Measurements from ENCODE around the gene TTF2. TPM values are rescaled to one million over a fixed set of nuclear protein-coding genes. Genes with fewer than 3 reads are reported as not detected.

The TTF2 gene
- total RNA-seq (10 to 100 TPM in 6 of 7 donors, 1 to 10 TPM in 1; 8.2 to 14.0 (median 12.5) TPM), polyA plus RNA-seq (1 to 10 TPM; 2.1 to 9.4 TPM)
- long read RNA-seq, donor 1, partial matches to known transcripts, result 5 of 11 reads
- long read RNA-seq, donor 1, other reads (novel, unspliced or antisense), result 6 of 11 reads
- long read RNA-seq, donor 2, full-length matches to known transcripts, result 2 of 7 reads
- long read RNA-seq, donor 2, partial matches to known transcripts, result 5 of 7 reads
- long read RNA-seq, donor 2, other reads (novel, unspliced or antisense), result 0 of 7 reads
- long read RNA-seq, donor 3, full-length matches to known transcripts, result 2 of 7 reads
- long read RNA-seq, donor 3, partial matches to known transcripts, result 0 of 7 reads
- long read RNA-seq, donor 3, other reads (novel, unspliced or antisense), result 5 of 7 reads

DNA sequence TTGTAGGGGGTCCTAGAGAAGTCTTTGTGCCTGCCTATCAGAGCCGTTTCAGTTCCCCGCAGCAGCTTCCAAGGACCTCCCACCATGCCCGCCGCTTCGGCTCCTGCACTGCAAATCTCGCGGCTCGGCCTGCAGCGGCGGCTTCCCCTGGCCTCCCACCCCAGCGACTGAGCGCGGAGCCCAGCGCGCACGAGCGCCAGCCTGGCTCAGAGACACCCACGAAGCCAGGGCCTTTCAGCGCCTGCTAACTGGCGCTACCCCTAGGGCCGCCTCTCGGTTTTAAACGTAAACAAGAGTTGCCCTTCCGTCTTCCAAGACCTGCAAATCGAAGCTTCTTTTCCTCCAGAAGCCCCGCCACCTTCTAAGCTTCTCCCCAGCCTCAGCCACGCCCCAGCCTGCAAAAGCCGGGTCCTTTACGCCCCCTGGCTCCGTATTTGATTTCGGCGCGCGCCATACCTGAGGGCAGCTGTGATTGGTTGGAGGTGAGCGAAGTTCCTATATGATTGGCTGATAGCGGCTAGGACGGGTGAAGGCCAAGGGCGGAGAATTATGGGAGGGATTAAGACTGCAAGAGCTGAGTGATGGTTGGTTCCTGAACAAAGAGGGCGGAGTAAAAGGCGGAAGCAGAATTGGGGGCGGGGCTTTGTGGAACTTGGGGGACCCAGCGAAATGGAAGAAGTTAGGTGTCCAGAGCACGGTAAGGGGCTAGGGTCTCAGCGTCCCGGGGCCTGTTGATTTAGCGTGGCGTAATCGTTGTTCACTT lies at the start of gene TTF2:
TTF2 (plus strand) TSS at position 649 of the 763 bp plus-strand sequence; CDS start at position 670, 21 bp downstream.
- no peaks in the 10 kb centered on the region for H3K9me3 ChIP-seq
- 0 to 1% (median 0%) methylated on average over 48 of the region's 48 CpGs for WGBS, 3 donors
- DNase-seq, result peak; percentile 86 to 92 (median 89)
- peaks cover 4% of the 10 kb centered on the region for H3K4me1 ChIP-seq (ENCODE audit: insufficient read depth)
- TF ChIP-seq, protein P1, sequence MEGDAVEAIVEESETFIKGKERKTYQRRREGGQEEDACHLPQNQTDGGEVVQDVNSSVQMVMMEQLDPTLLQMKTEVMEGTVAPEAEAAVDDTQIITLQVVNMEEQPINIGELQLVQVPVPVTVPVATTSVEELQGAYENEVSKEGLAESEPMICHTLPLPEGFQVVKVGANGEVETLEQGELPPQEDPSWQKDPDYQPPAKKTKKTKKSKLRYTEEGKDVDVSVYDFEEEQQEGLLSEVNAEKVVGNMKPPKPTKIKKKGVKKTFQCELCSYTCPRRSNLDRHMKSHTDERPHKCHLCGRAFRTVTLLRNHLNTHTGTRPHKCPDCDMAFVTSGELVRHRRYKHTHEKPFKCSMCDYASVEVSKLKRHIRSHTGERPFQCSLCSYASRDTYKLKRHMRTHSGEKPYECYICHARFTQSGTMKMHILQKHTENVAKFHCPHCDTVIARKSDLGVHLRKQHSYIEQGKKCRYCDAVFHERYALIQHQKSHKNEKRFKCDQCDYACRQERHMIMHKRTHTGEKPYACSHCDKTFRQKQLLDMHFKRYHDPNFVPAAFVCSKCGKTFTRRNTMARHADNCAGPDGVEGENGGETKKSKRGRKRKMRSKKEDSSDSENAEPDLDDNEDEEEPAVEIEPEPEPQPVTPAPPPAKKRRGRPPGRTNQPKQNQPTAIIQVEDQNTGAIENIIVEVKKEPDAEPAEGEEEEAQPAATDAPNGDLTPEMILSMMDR (IDR thresholded peaks at IDR 0.05), result peak in 2 of 3 donors; percentile 17 to 43
- TF ChIP-seq POLR2A (IDR thresholded peaks at IDR 0.05), result no peak
- H3K27me3 ChIP-seq, result no peaks in the 10 kb centered on the region
- H3K27ac ChIP-seq, result peak within 1 kb of the TSS in 1 of 2 donors; percentile 10
- no peaks in the 10 kb centered on the region for H3K36me3 ChIP-seq
- peak within 1 kb of the TSS; percentile 44 for H3K4me3 ChIP-seq
- intact Hi-C loops (cut with DNase I), result loop anchor here (5.0 to 10.0 kb wide), 10 partner anchors 135 to 695 kb away; partner anchors contain the start of gene CD58 (in 1 of the 4)

DNA sequence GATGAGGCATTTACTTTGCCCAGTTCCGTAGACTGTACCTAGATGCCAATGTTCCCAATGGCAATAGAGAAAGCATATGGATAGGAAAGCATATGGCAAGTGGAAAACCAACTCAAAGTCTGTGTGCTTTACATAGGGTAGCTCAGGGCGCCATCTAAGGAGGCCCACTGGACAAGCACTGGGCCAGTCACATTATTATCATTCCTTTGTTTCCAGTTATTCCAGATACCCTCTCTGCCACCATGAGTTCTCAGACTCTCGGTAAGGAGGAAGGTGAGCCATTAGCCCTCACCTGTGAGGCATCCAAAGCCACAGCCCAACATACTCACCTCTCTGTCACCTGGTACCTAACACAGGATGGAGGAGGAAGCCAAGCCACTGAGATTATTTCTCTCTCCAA lies 48.8 kb upstream of the TTF2 start:
- no peak overlapping the region for H3K4me3 ChIP-seq
- DNase-seq, result no peak
- TF ChIP-seq POLR2A (IDR thresholded peaks at IDR 0.05) (no peak), EP300 (IDR thresholded peaks at IDR 0.05) (no peak)
- TF ChIP-seq, protein P1 (IDR thresholded peaks at IDR 0.05), result no peak
- H3K4me1 ChIP-seq (ENCODE audit: insufficient read depth), result no peaks in the 10 kb centered on the region
- no peak overlapping the region for H3K27ac ChIP-seq
- no peaks in the 10 kb centered on the region for H3K36me3 ChIP-seq
- intact Hi-C loops (cut with DNase I), result no loop called here
- no peaks in the 10 kb centered on the region for H3K9me3 ChIP-seq
- H3K27me3 ChIP-seq, result no peaks in the 10 kb centered on the region
- WGBS, 3 donors, result 95 to 97% (median 97%) methylated on average over 3 of the region's 3 CpGs

DNA sequence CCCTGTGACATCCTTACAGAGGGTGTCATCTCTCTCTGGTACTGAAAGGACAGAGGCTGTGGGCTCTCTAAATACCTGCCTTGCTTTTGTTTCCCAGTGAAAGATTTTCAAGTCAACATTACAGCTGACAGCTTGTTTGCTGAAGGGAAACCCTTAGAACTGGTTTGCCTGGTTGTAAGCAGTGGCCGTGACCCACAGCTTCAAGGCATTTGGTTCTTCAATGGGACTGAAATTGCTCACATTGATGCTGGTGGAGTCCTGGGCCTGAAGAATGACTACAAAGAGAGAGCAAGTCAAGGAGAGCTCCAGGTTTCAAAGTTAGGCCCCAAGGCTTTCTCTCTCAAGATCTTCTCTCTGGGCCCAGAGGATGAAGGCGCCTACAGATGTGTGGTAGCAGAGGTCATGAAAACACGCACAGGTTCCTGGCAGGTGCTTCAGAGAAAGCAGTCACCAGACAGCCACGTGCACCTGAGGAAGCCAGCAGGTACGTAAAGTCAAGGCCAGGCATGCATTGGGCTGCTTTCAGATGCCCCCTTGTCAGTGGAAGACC lies 46.7 kb upstream of the TTF2 start:
- H3K9me3 ChIP-seq, result no peaks in the 10 kb centered on the region
- no peak overlapping the region for H3K27ac ChIP-seq
- no peak for TF ChIP-seq POLR2A (IDR thresholded peaks at IDR 0.05)
- TF ChIP-seq, protein P1 (IDR thresholded peaks at IDR 0.05), result no peak
- no peak for TF ChIP-seq EP300 (IDR thresholded peaks at IDR 0.05)
- H3K36me3 ChIP-seq, result no peaks in the 10 kb centered on the region
- no peak overlapping the region for H3K4me3 ChIP-seq
- 90 to 93% (median 92%) methylated on average over 5 of the region's 5 CpGs for WGBS, 3 donors
- intact Hi-C loops (cut with DNase I), result no loop called here
- H3K4me1 ChIP-seq (ENCODE audit: insufficient read depth), result no peaks in the 10 kb centered on the region
- H3K27me3 ChIP-seq, result no peaks in the 10 kb centered on the region
- no peak for DNase-seq

DNA sequence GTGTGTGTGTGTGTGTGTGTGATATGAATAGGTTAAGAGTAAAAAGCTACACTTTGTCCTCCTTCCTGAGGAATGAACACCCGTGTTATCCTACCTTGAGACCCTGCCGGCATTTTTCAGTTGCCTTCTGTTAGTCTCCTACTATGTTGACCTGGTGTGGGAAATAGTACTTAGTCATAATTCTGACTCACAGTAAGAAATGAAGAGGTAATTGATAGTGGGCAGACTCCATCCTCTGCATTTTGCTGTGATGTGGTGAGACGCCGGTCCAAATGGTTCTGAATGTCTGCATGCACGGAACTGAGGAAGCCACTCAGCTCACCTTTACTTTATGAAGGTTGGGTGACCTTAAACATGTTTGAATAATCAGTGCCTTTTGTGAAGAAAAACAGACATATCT lies 45.9 kb upstream of the TTF2 start:
- Histone ChIP-seq H3K9me3 (no peaks in the 10 kb centered on the region), H3K4me1 (ENCODE audit: insufficient read depth) (no peaks in the 10 kb centered on the region), H3K4me3 (no peak overlapping the region), H3K27me3 (no peaks in the 10 kb centered on the region), H3K27ac (no peak overlapping the region), H3K36me3 (no peaks in the 10 kb centered on the region)
- TF ChIP-seq, protein P1 (IDR thresholded peaks at IDR 0.05), result no peak
- no peak for TF ChIP-seq EP300 (IDR thresholded peaks at IDR 0.05)
- TF ChIP-seq POLR2A (IDR thresholded peaks at IDR 0.05), result no peak
- intact Hi-C loops (cut with DNase I), result no loop called here
- WGBS, 3 donors, result 80 to 91% (median 91%) methylated on average over 5 of the region's 5 CpGs
- no peak for DNase-seq

Data from ovary (tissue), 10 donors.